Adrenal gland (tissue), 12 donors: Measurements from ENCODE around the gene CDH4. TPM values are rescaled to one million over a fixed set of nuclear protein-coding genes. Genes with fewer than 3 reads are reported as not detected.

Source experiments
- DNase-seq, 7 donors: peaks; one replicate each; pipeline ENCODE4 v3.0.0-alpha.2; 2019 to 2020
- H3K27ac ChIP-seq, 5 donors: fragments of 200-600 bp; sonication (generic) in 4 of 5; 1 replicate in 3 of 5; 2 replicates in 2 of 5; pipeline versions ENCODE4 v1.5.1 to v1.8.0; 2016 to 2020; ENCODE audit warnings: mild to moderate bottlenecking in 1 of 5
- H3K27me3 ChIP-seq: fragments of 200-600 bp; 2 replicates; pipeline ENCODE4 v1.8.0; 2021
- H3K36me3 ChIP-seq, 2 donors: fragments of 200-600 bp; replicated peaks in 1 of 2; 1 replicate in 1 of 2; 2 replicates in 1 of 2; pipeline versions ENCODE4 v1.5.1 to v1.8.0; 2018 to 2022
- H3K4me1 ChIP-seq, 2 donors: fragments of 200-600 bp; replicated peaks in 1 of 2; 1 replicate in 1 of 2; 2 replicates in 1 of 2; pipeline versions ENCODE4 v1.5.1 to v1.8.0; 2018 to 2021
- H3K4me3 ChIP-seq, 4 donors: fragments of 200-600 bp; sonication (generic) in 3 of 4; one replicate each; pipeline ENCODE4 v1.5.1; 2016 to 2018
- H3K9me3 ChIP-seq, 3 donors: fragments of 200-600 bp; sonication (generic) in 1 of 3; replicated peaks in 1 of 3; 1 replicate in 2 of 3; 2 replicates in 1 of 3; pipeline versions ENCODE4 v1.5.1 to v1.8.0; 2016 to 2021
- POLR2A ChIP-seq, 2 donors: fragments of 450-650 bp; IDR thresholded peaks; one replicate each; pipeline ENCODE4 v1.6.1; 2017; ENCODE audit warnings: antibody characterized with exemption in 2 of 2, mild to moderate bottlenecking in 2 of 2, moderate library complexity in 1 of 2
- WGBS, 4 donors: extraction: QIAGEN DNeasy Blood & Tissue Kit in 2 of 4; methylation state at CpG; one replicate each; pipeline versions ENCODE4 v1.1.5 to v1.1.7; 2013 to 2017; 5-methylcytosine and 5-hydroxymethylcytosine counted together
- intact Hi-C, 2 donors: fragments of 100-400 bp; cut with DNase I; formaldehyde crosslinking; loops; one replicate each; pipeline versions ENCODE4 v1.14.1 to v1.15.0; 2022 to 2023
- polyA plus RNA-seq, 3 donors: library from polyadenylated mRNA; stranded (reverse); fragments of 200-250 nt in 2 of 3; fragments of 350-450 nt in 1 of 3; fragmentation: Illumina TruSeq in 1 of 3; extraction: RNeasy Lipid Tissue Mini Kit (QIAGEN cat#74804) in 1 of 3; gene quantifications; one replicate each; pipeline ENCODE4 v1.2.3, GENCODE V29; 2013 to 2014
- total RNA-seq, 9 donors: library from RNA; depleted of rRNA in 4 of 9; stranded (reverse); fragments of >200 nt in 4 of 9; fragments of 120-200 nt in 1 of 9; fragmentation: NEBNext Ultra II Directional in 1 of 9; extraction: Animal tissue kit (Norgen Biotek cat#: 25700) in 1 of 9; gene quantifications; one replicate each; pipeline versions ENCODE4 v1.1.0 to v1.2.4, GENCODE V29; 2013 to 2023
- TF ChIP-seq, protein P1 (sequence below), 6 experiments: fragments of 450-650 bp in 4 of 6; fragments of 200-600 bp in 2 of 6; sonication (generic) in 1 of 6; IDR thresholded peaks; 1 replicate in 5 of 6; 2 replicates in 1 of 6; pipeline versions ENCODE4 v1.5.1 to v1.8.0; 2016 to 2021; ENCODE audit warnings: antibody characterized with exemption in 6 of 6, mild to moderate bottlenecking in 2 of 6, moderate library complexity in 1 of 6
- donor health status: healthy with polysubstance abuse.
- donor health status: Bipolar disorder and iron deficiency.
- donor health status: DM: yes; HTN: yes; CAD: no.
- donor health status: DM: no; HTN: no; CAD: no.
- donor health status: DM: no; HTN: no; CAD: no.
- donor health status: DM: yes; HTN: yes; CAD: no.

CDH4 gene
- total and polyA plus RNA-seq, 12 donors: 0.08 to 0.53 (median 0.20) TPM; not detected in 3

DNA sequence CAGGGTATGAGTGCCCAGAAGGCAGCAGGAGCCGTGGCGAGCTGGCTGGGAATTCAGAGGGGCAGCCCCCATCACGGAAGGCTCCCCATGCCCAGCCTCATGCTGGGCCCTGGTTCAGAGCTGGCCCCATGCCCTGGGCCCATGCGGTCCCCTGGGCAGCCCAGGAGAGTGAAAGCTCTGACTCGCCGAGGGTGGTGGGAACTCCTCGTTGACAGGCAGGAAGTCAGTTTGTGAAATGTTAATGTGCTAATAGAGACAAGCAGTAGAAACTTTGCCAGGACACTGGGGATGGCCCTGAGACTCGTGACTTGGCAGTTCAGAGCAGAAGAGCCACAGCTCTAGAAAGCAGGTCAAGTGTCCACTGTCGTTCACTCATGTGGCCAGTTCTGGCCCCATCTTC lies 460.6 kb downstream of the CDH4 start:
- DNase-seq: no peak
- TF ChIP-seq, protein P1, sequence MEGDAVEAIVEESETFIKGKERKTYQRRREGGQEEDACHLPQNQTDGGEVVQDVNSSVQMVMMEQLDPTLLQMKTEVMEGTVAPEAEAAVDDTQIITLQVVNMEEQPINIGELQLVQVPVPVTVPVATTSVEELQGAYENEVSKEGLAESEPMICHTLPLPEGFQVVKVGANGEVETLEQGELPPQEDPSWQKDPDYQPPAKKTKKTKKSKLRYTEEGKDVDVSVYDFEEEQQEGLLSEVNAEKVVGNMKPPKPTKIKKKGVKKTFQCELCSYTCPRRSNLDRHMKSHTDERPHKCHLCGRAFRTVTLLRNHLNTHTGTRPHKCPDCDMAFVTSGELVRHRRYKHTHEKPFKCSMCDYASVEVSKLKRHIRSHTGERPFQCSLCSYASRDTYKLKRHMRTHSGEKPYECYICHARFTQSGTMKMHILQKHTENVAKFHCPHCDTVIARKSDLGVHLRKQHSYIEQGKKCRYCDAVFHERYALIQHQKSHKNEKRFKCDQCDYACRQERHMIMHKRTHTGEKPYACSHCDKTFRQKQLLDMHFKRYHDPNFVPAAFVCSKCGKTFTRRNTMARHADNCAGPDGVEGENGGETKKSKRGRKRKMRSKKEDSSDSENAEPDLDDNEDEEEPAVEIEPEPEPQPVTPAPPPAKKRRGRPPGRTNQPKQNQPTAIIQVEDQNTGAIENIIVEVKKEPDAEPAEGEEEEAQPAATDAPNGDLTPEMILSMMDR (IDR thresholded peaks at IDR 0.05): no peak
- TF ChIP-seq POLR2A (IDR thresholded peaks at IDR 0.05): no peak
- no peak overlapping the region for H3K27ac ChIP-seq
- intact Hi-C loops: no loop called here
- H3K36me3 ChIP-seq: no peaks in the 10 kb centered on the region
- no peaks in the 10 kb centered on the region for H3K9me3 ChIP-seq
- no peak overlapping the region for H3K4me3 ChIP-seq
- 51 to 55% (median 54%) methylated on average over 9 of the region's 9 CpGs for WGBS, 4 donors
- H3K4me1 ChIP-seq: no peaks in the 10 kb centered on the region
- H3K27me3 ChIP-seq: no peaks in the 10 kb centered on the region

DNA sequence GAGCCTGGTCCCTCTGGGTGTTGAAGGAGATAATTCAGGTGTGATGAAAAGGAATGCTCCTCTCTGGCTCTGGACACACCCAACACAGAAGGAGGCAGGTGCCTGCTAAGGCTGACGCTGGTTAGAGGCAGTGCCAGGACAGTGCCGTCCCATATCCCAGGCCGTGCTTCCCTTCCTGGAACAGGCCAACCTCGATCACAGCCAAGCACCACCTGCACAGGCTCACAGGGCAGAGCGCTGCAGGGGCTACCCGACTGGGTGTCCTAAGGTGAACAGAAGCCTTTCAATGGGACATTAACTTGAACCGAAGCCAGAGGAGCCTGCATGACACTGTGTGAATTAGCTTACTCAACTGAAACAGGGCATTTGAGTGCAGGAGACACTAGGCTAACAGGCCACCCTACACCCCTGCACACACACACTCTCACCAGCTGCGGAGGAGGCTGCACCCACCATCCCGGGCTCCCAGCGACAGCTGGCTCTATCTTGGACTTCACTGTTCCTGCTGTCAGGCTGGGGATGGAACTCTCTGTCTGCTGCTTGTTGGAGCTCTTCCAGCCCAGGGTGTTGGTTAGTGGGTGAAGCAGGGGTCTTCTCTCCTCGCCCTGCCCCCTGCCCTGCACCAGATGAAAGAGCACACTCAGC lies 466.4 kb downstream of the CDH4 start:
- intact Hi-C loops: no loop called here
- TF ChIP-seq POLR2A (IDR thresholded peaks at IDR 0.05): no peak
- TF ChIP-seq, protein P1 (IDR thresholded peaks at IDR 0.05): no peak
- DNase-seq: no peak
- Histone ChIP-seq H3K4me1 (no peaks in the 10 kb centered on the region), H3K4me3 (no peak overlapping the region), H3K9me3 (no peaks in the 10 kb centered on the region), H3K27ac (no peak overlapping the region), H3K36me3 (no peaks in the 10 kb centered on the region), H3K27me3 (no peaks in the 10 kb centered on the region)
- 67 to 78% (median 74%) methylated on average over 3 to 11 of the region's 11 CpGs for WGBS, 4 donors

DNA sequence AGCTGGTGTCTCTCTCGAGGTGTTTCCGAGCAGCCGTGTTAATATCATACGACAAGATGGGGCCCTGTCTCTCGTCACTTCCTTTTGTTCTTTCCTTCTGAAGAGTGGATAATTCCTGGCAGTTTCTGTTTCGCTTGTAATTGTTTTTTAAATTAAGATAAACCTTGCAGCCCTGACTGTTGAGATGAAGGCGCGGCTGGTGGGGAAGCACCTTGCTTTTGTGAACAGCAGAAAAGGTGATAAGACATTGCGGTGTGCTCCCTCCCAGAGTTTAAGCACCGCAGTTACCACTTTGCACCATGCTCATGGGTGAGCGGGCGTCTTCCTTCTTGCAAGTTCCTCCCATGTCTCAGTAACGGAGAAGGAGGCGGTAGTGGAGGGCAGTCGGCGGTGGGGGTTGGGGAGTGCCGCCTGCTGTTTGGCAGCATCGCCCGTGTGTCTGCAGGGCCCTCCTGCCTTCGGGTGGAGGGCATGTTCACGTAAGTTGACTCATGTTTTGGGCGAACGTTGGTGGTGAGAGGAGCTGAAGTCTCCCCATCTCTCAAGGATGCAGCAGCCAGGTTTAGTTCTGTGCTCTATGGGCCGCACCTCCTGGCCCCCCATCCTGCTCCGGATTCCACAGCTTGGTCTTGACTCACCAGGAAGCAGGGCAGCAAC lies 467.8 kb downstream of the CDH4 start:
- Histone ChIP-seq H3K4me3 (no peak overlapping the region), H3K27me3 (no peaks in the 10 kb centered on the region), H3K36me3 (no peaks in the 10 kb centered on the region), H3K27ac (no peak overlapping the region), H3K4me1 (no peaks in the 10 kb centered on the region), H3K9me3 (no peaks in the 10 kb centered on the region)
- WGBS, 4 donors: 36 to 58% (median 38%) methylated on average over 17 to 25 of the region's 25 CpGs
- no peak for DNase-seq
- intact Hi-C loops: no loop called here
- no peak for TF ChIP-seq POLR2A (IDR thresholded peaks at IDR 0.05)
- TF ChIP-seq, protein P1 (IDR thresholded peaks at IDR 0.05): no peak

DNA sequence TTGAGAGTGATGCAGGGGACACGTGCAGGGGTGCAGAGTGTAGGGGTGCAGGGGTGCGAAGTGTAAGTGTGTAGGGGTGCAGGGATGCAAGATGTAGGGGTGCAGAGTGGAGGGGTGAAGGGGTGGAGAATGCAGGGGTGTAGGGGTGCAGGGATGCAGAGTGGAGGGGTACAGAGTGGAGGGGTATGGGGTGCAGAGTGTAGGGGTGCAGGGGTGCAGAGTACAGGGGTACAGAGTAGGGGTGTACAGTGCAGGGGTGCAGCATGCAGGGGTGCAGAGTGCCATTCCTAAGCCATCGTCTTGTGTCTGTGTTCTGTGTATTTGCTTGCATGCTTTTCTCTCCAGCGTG lies 468.3 kb downstream of the CDH4 start:
- no peak overlapping the region for H3K27ac ChIP-seq
- H3K9me3 ChIP-seq: no peaks in the 10 kb centered on the region
- WGBS, 4 donors: 53 to 64% (median 61%) methylated on average over 4 of the region's 4 CpGs
- H3K36me3 ChIP-seq: no peaks in the 10 kb centered on the region
- no peak for DNase-seq
- intact Hi-C loops: no loop called here
- no peaks in the 10 kb centered on the region for H3K4me1 ChIP-seq
- H3K4me3 ChIP-seq: no peak overlapping the region
- TF ChIP-seq POLR2A (IDR thresholded peaks at IDR 0.05): no peak
- TF ChIP-seq, protein P1 (IDR thresholded peaks at IDR 0.05): no peak
- H3K27me3 ChIP-seq: no peaks in the 10 kb centered on the region
